HG03108 (cell line): Measurements from ENCODE around the gene ZNF785.

Experiments
- ATAC-seq: cut with Tn5 transposase; IDR thresholded peaks from one replicate; pipeline ENCODE4 v1.9.1; 2021; ENCODE audit warnings: moderate library complexity; ENCODE audit not compliant: unreplicated experiment

The ZNF785 gene

DNA sequence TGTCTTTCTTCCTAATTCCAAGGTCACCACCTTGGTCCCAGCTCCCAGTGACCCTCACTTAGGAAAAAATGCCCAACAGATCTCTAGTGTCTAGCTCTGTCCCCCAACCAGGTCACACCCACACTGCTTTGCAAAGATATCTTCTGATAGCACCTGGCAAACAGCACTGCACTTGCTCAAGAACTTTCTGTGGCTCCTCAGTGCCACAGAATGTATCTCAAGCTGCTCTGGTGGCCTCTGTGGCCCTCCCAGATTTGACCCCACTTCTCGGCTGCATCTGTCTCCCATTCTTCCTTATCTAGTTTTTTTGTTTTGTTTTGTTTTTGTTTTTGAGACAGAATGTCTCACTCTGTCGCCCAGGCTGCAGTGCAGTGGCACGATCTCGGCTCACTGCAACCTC is 19.0 kb downstream of the ZNF785 start:
- no peak for ATAC-seq

DNA sequence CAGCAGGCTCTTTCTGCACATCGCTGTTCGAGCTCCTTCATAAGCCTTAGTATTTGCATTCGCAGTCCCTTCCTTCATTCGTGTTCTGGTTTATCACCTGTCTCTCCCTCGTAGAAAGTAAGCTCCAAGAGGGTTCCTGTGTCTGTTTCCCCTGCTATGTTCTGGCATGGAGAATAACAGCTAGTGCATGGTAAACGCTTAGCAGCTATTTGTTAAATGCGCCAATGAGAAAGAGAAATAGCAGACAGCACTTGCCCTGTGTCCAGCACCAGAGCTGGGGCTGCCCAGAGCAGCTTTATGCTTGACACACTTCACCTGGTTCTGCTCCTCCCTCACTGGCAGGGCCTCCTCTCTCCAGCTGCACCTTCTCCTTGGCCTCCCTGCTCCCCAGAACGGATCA is 19.5 kb downstream of the ZNF785 start:
- ATAC-seq = no peak

DNA sequence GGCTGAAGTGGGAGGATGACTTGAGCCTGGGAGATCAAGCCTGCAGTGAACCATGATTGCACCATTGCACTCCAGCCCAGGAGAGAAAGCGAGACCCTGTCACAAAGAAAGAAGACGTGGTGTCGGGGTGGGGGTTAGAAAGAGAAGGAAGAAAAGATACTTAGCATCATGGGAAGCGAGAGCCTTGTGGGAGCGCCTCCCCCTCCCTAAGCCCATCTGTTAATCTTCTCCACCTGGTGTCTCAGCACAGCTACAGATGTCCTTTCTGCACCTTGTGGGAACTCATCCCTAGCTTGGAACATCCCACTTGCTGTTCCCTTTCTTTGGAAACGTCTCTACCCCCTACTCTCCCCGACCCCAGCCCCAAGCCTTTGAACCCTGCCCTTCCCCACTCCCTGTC is 20.0 kb downstream of the ZNF785 start:
- ATAC-seq = no peak

DNA sequence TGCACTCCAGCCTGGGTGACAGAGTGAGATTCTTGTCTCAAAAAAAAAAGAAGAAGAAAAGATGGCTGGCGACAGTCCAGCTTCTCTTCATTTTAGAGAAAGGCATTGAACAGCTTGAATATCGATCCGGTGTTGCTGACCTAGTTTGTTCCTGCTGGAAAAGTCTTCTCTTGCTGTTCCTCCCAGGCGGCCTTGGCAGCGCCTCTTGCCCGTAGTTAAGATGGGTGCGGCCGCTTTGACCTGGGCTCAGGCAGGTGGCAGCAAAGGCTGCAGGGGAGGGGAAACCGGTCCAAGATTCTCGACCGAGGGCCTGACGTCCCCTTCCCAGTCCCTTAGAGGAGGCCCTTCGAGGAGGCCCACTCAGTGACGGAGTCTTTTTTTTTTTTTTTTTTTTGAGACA is 23.5 kb downstream of the ZNF785 start:
- no peak for ATAC-seq

DNA sequence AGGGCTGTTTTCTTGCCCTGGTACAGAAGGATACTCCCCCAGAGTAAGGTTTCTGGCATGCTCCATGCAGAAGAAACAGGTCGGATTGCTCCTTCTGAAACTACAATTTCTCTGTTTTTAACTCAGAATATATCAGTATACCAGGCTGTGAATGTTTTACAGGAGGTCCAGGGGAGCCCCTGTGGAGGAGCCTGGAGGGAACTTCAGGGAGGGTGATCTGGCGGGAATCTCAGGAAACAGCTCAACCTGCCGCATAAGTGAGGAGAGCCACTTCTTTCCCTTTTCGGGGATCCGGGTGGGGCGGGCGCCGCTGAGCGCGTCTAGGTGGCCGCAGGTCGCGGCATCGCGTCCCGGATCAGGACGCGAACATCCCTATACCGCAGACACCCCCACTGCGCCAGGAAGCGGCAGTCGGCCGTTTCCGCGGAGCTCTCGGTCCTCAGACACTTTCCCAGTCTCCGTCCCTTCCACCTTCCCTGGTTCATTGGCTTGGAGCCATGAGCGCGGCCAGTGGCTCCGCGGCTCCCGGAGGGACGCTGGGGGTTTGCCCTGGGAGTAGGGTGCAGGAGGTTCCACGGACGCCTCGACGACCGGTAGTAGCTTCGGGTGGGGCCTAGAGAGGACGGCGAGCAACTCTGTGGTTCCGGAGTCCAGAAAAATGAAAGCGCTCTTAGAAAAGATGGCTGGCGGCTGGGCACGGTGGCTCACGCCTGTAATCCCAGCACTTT is 24.2 kb downstream of the ZNF785 start:
- no peak for ATAC-seq

DNA sequence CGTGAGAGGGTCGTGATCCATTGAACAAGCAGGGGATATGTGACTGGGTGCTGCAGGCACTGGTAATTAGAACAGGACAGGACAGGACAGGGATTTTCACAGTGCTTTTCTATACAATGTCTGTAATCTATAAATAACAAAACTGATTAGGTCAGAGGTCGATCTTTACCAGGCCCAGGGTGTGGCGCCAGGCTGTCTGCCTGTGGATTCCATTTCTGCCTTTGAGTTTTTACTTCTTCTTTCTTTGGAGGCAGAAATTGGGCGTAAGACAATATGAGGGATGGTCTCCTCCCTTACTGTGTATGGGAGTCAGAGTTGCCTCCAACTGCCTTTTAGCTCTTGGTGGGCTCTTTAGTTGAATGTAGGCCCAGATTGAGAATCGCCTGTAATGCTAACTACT is 25.8 kb downstream of the ZNF785 start:
- no peak for ATAC-seq

DNA sequence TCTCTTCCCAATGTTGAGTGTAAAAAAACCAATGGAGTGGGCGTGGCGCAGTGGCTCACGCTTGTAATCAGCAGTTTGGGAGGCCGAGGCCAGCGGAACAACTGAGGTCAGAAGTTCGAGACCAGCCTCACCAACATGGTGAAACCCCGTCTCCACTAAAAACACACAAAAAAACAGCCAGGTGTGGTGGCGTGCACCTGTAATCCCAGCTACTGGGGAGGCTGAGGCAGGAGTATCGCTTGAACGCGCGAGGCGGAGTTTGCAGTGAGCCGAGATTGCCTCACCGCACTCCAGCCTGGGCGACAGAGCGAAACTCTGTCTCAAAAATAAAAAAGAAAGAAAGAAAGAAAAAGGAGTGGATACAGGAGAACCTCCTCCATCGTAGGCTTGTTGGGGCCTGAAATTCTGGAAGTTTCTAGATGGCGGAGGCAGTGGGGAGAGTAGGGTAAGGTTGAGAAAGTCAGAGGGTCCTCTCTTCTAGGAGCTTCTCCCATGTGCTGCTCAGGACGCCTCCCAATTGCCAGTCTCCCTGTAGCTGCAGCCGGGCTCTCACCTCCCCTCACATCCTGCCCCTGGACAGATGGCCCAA is 26.6 kb downstream of the ZNF785 start:
- ATAC-seq = no peak

DNA sequence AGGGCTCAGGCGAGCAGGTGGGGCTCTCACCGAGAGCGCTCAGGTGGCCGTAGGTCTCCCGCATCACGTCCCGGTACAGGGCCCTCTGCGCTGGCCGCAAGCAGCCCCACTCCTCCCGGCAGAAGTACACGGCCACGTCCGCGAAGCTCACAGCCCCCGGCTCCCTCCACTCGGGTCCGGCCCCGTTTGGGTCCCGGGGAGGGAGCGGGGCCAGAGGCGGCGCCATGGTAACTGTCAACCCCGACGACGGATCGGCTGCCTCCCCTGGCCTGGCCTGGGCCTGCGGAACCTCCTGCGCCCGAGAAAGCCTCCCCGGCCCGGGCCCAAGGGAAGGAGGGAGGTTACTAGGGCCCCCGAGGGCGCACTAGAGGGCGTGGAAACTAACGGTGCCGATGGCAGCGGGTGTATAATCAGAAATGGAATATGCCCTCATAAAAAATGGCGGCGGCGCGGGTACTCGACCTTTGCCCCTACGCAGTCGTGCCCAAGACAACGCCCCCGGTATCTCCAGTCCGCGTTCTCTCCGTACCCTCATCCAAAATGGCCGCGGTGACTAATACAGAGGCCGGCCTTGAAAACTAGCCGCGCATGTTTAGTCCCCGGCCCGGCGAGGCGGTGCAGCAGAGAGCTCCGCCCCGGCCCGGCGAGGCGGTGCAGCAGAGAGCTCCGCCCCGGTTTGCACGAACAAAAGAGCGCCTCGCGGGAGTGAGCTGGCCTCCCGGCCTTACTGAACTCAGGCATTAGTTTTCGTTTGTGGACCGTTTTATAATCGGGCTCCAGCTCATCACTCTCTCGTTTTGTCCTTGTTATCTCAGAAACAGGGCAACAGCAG is 27.3 kb downstream of the ZNF785 start, which contains the start of gene ZNF764:
ZNF764 (minus strand) TSS at position 418 of the 832 bp plus-strand sequence; CDS start at position 226, 192 bp downstream.
- ATAC-seq = peak; percentile 86

DNA sequence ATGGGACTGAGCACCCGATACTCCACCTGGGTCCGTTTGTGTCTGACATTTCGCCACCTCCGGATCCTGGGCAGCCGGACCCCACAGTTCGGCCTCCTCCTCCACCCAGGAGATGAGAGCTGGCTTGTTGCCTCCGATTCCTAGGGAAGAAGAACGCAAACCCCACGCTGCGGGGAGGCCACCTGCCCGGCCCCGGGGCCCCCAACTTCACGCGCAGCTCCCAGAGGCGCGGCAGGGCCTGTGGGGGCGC is 27.9 kb downstream of the ZNF785 start:
- ATAC-seq = no peak

DNA sequence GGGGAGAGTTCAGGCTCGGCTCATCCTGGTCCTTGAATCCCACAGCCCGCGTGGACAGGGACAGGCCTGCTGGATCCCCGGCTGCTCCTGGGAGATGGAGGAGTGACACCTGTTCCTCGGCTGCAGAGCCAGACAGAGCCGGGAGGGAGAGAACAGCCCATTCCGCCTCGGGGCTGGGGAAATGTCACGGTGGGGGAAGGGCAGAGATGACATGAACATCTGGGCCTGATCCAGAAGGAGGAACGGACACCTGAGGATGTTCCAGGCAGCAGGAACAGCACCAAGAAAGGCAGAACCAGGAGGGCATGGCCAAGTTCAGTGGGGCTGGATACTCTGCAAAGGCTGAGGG is 29.4 kb downstream of the ZNF785 start:
- no peak for ATAC-seq

DNA sequence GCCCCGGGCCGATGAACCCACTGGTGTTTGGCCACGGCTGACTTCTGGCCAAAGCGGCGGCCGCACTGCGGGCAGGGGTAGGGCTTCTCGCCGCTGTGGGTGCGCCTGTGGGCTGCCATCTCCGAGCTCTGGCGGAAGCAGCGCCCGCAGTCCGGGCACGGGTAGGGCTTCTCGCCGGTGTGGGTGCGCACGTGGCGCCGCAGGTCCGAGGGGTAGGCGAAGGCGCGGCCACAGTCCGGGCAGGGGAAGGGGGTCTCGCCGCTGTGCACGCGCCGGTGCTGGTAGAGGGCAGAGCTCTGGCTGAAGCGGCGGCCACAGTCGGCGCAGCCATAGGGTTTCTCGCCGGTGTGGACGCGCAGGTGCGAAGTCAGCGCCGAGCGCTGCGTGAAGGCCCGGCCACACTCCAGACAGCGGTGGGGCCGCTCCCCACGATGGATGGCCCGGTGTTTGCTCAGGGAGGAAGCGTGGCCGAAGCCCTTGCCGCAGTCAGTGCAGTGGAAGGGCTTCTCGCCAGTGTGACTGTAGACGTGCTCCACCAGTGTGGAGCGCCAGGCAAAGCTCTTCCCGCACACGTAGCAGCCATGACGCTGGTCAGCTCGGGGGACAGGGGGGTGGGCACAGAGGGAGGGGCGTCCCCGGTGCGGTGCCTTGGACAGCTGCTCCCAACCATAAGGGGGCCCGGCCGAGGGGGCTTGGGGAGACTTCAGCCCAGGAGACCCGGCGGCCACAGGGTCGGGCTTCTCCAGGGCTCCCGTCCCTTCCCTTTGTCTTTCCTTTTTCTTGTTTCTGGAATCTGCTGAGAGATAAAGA is 30.0 kb downstream of the ZNF785 start:
- no peak for ATAC-seq

DNA sequence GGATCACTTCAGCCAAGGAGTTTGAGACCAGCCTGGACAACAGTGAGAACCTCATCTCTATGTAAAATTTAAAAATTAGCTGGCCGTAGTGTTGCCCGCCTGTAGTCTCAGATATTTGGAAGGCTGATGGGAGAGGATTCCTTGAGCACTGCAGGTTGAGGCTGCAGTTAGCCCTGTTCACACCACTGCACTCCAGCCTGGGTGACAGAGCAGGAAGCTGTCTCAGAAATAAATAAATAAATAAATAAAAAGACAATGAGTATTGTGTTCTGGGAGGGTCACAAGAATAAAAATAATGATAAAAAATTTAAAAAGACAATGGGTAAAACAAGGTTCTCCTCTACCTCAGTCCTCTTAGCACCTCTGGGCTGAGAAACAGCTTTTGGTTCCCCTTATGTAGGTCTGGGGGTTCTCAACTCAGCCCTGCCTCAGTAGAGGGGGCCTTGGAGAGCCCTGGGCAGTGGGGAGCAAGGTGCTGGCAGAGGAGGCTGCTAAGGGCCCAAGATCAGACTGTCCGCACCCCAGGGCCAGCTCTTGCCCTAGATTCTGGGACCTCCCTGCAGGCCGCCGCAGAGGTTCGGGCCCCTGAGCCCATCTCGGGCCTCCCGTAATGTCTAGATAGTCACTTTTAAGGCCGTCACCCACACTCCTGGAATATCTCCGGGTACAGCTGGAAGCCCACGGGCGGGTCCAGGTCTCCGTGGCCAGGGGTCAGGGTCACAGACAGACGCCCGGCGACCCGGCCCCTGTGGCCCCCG is 30.8 kb downstream of the ZNF785 start:
- ATAC-seq = no peak

DNA sequence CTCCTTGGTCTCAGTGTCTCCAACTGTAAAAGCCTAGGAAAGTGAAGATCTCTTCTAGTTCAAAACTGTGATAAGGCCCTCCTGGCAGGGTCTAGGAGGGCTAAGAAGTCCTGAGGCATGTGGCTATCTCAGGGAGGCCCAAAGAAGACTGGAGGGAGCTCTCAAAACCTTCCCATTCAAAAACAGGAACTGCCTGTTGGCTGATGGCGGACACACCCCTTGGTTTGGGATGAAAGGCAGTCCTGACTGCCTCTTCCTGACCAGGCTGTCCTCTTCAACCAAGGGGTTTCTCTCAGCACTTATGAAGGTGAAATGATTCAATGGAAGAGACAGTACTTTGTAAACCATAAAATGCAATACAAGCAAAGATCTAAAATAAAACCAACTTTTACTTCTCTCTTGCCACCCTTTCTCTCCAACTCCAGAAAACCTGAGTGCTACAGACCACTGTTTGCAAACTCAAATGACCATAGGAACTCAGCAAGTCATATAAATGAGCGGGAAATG is 32.1 kb downstream of the ZNF785 start:
- ATAC-seq = no peak

DNA sequence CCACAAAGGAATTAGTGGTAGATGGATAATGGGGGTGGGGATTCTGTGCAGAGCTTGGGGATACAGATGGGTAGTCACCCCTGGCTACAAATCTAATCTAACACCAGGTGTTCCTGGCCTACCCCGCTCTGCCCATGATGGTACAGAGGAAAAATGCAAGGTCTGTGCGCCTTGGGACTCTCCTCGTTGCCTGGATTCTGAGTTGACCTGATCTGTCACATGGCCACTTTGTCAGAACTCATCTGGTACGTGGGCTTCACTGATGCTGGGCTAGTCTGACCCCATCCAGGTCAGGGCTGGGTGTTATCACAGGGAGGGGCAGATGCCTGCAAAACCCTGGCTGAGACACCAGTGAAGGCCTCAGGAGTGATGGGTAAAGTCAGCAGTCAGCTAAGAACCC is 32.5 kb downstream of the ZNF785 start:
- no peak for ATAC-seq

DNA sequence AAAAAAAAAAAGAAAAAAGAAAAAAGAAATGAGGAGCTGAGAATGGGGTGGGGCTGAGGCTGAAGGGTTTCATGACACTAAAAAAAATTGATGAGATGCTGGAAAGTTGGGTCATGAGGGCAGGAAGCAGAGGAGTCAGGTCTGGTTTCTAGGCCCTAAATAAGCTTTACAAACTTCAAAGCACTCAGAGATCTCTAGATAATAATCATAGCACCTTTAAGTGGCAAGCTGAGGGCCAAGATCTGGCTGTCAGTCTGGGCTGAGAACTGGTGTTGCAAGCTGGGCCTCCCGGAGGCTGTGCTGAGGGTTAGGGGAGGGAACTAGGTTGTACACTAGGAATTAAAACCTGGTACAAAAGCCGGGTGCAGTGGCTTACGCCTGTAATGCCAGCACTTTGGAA is 33.7 kb downstream of the ZNF785 start:
- no peak for ATAC-seq

DNA sequence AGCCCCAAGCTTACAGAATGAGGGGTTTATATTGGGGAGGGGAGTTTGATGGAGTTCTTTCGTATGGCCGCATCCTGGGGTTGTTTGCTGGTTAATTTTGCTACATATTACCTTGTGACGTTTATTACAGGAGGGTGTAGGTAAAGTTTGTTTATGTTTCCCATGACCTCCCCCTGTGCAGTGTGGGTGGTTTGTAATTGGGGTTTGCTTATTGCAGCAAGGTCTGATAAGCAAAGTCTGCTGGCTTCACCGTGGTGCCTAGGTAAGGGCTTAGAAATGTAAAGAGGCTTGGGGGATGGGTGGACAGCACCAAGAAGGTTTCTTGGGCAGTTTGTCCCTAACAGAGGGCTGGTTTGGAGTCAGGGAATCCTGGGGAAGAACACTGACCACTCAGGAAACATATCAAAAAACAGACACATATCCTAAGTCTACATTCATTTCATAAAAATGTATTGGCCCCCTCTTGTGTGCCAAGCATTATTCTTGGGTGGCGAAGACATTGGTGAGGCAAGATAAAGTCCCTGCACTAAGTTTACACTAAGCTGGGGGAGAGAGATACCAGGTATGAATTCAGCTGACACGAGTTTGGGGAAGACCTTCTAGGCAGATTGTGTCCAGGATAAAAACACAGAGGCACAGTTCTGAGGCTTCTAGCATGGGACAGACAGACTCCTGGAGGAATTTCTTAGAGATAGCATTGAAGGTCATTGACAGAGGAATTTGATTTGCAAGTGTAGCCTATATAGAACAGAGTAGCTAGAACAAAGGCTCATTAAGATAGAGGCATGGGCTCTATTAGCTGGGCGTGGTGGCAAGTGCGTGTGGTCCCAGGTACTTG is 36.9 kb downstream of the ZNF785 start:
- no peak for ATAC-seq

DNA sequence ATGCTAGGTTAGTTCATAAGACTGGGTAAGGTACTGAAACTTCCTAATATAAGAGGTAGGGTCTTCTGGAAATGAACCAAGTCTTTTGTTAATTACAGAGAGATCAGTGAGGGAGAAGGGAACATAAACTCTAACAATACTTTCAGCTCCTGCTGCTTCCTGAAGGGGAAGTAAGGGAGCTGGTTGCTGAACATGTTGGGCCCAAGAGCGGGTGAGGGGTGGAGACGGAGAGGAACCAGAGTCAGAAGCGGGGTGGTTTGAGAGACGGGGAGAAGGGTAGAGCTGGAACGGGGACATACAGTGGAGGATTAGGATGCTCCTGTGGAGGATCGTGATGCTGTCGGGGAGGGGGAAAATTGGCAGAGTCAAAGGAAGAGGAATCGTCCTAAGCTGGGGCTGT is 39.4 kb downstream of the ZNF785 start:
- no peak for ATAC-seq

DNA sequence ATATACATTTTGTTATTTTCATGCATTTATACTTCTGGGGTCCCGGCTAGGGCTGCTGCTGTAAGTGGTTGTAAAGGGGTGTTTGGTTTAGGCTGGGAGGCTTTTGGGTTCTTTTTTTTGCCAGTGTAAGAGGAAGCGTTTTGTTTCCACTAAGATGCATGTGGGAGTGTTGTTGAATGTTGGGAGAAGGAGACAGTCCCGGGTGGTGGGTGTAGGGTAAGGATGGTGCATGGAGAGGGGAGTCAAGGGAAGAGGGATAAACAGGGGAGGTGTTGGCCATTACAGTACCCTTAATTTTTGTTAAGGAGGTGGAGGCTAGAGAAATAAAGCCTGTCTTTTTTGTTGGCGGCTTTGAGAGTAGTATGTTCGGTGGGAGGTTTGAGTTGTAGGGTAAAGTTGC is 42.4 kb downstream of the ZNF785 start:
- no peak for ATAC-seq

DNA sequence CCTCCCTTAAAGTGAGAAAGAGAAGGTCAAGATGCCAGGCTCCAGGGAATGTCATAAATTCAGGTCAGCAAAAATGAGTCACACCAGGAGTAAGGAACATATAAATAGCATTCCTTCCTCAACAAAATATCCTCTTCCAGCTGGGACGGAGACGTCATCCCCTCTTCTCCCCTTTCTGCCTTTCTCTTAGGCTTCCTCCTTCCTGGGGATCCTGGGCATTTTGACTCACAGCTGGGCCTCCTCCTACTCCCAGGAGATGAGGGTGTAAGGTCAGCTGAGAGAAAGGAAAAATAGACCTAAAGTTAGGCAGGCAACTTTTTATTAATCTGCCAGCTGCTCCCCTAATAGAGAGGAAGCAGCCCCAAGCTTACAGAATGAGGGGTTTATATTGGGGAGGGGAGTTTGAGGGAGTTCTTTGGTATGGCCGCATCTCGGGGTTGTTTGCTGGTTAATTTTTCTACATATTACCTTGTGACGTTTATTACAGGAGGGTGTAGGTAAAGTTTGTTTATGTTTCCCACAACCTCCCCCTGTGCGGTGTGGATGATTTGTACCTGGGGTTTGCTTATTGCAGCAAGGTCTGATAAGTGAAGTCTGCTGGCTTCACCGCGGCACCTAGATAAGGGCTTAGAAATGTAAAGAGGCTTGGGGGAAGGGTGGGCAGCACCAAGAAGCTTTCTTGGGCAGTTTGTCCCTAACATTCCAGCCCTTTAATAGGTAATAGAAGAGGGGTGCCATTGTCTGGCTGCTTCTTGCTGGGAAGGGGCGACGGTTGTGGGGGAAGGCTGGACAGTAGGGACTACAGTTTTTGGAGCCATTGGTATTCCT is 43.8 kb downstream of the ZNF785 start:
- no peak for ATAC-seq
